ENCODE data around the gene ERFE. TPM values are rescaled to one million over a fixed set of nuclear protein-coding genes. Genes with fewer than 3 reads are reported as not detected.
A peak's percentile ranks its signal among the peaks of the same experiment; 100 is the strongest.
"Not testable (repeated sequence)": the region's sequence is repeated elsewhere in the genome, so short reads cannot be mapped to it uniquely, and the experiment has no call there.

The ERFE gene
- polyA plus RNA-seq (2013, experiment 1 of 2; ENCODE audit: insufficient read length): 5.6 TPM
- 5.6 TPM for polyA plus RNA-seq (2013, experiment 2 of 2; ENCODE audit: insufficient read length)

- peak; percentile 50 for DNase-seq
Observed at GRCh38 chr2:238158509-238159070, at the start of gene ERFE. TSS of gene ERFE (plus strand) at chr2:238158970. CDS start at chr2:238159008, 38 bp downstream.

- DNase-seq: no peak
Observed at GRCh38 chr2:238113611-238114010, 45.2 kb upstream of the ERFE start.

GRCh38 chr2:238114331-238114841 is 44.4 kb upstream of the ERFE start:
- DNase-seq: no peak

- DNase-seq: no peak
Observed at GRCh38 chr2:238114851-238115660, 43.7 kb upstream of the ERFE start.

- not testable (repeated sequence) for DNase-seq
Observed at GRCh38 chr2:238115709-238116108, 43.1 kb upstream of the ERFE start.

GRCh38 chr2:238116298-238117198 is 42.2 kb upstream of the ERFE start:
- DNase-seq: no peak

GRCh38 chr2:238117199-238118154 is 41.3 kb upstream of the ERFE start:
- no peak for DNase-seq

GRCh38 chr2:238119756-238120462 is 38.9 kb upstream of the ERFE start:
- no peak for DNase-seq

GRCh38 chr2:238120463-238121298 is 38.1 kb upstream of the ERFE start:
- DNase-seq: peak; percentile 38

GRCh38 chr2:238121511-238122286 is 37.1 kb upstream of the ERFE start:
- no peak for DNase-seq

- no peak for DNase-seq
Observed at GRCh38 chr2:238122287-238123217, 36.2 kb upstream of the ERFE start.

GRCh38 chr2:238123218-238123971 is 35.4 kb upstream of the ERFE start:
- DNase-seq: no peak

- DNase-seq: no peak
Observed at GRCh38 chr2:238123991-238124470, 34.7 kb upstream of the ERFE start.

- DNase-seq: no peak
Observed at GRCh38 chr2:238124488-238125126, 34.2 kb upstream of the ERFE start.

- DNase-seq: no peak
Observed at GRCh38 chr2:238125127-238125885, 33.5 kb upstream of the ERFE start.

- DNase-seq: no peak
Observed at GRCh38 chr2:238126338-238126737, 32.4 kb upstream of the ERFE start.

Data from fibroblast of skin of abdomen (primary cell).